ENCODE data around the gene RHBDD2.
A peak's percentile ranks its signal among the peaks of the same experiment; 100 is the strongest.
"Not testable (repeated sequence)": the region's sequence is repeated elsewhere in the genome, so short reads cannot be mapped to it uniquely, and the experiment has no call there.

Gene RHBDD2

DNA sequence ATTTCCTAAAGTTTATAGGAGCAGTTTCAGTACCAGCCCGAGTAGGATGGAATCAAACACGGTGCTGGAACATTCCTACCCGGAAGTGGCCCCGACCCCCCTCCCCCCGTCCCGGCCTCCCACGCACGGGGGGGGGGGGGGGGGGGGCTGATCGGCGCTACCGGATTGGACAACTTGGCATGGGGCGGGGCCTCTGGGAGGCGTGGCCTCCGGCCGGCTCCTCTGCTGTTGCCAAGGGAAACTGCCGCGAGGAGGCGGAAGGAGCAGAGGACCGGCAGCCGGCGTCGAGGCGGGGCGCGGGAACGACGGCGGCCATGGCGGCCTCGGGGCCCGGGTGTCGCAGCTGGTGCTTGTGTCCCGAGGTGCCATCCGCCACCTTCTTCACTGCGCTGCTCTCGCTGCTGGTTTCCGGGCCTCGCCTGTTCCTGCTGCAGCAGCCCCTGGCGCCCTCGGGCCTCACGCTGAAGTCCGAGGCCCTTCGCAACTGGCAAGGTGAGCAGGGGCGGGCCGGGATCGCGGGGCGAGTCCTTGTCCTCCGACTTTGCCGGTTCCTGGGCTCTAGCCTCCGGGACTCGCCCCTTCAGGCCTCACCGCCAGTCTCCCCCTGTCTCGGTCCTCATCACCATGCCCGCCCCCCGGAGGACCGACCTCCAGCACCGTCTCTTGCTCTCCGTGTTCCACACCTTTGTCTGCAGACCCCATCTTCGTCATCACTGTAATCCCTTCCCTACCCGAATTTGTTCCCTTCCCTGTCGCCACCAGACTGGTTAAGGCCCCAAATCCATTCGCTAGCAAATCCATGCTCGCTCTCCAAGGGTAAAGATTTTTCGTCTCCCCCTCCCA is at the start of gene RHBDD2:
RHBDD2 (plus strand) TSS at position 266 of the 843 bp plus-strand sequence; CDS start at position 315, 49 bp downstream.
- DNase-seq: peak; percentile 69 to 98 (median 94)

DNA sequence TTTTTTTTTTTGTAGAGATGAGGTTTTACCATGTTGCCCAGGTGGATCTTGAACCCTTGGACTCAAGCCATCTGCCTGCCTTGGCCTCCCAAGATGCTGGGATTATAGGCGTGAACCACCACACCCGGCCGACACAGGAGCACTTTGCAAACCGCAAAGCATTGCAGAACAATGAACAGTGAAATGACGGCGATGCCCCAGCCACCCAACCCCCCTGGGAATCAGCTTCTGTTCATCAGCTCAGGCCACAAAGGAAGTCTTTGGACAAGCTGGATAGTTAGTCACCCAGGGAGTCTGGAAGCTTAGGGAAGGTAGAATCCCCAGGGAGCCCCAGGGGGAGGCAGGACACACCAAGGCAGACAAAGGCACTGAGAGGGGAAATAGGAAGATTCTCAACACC is 49.2 kb upstream of the RHBDD2 start:
- DNase-seq: peak in 3 of 56 donors; percentile 1 to 3 (median 2)

DNA sequence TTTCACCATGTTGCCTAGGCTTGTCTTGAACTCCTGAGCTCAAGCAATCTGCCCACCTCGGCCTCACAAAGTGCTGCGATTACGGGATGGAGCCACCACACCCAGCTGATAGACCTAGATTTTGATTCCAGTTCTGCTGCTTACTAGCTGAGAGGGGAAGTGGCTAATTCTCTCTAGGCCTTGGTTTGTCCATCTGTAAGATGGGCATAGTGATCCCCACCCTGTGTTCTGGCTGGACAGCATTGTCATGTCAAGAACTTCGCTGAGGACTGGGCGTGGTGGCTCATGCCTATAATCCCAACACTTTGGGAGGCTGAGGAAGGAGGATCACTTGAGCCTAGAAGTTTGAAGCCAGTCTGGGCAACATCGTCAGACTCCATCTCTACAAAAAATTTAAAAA is 47.9 kb upstream of the RHBDD2 start:
- DNase-seq: no peak

DNA sequence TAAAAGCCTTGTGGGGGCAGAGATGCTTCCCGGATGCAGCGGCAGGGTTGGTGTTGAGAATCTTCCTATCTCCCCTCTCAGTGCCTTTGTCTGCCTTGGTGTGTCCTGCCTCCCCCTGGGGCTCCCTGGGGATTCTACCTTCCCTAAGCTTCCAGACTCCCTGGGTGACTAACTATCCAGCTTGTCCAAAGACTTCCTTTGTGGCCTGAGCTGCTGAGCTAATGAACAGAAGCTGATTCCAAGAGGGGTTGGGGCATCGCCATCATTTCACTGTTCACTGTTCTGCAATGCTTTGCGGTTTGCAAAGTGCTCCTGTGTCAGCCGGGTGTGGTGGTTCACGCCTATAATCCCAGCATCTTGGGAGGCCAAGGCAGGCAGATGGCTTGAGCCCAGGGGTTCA is 45.2 kb upstream of the RHBDD2 start:
- DNase-seq: not testable (repeated sequence)

DNA sequence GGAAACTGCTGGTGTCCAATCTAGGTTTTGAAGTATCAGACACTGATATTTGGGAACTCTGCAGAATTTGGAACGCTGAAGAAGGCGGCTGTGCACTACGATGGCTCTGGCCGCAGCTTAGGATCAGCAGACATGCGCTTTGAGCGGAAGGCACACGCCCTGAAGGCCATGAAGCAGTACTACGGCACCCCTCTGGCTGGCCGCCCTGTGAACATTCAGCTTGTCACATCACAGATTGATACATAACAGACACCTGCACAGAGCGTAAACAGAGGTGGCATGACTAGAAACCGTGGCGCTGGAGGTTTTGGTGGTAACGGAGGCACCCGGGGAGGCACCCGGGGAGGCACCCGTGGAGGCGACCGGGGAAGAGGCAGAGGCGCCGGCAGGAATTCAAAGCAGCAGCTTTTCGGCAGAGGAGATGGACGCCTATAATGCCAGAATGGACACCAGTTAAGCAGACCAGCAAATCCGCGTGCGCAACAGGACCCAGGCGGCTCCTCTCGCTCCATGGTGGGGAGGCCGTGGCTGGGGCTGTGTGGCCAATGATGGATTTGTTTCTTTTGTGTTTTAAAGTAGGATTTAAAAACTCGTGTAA is 43.0 kb upstream of the RHBDD2 start:
- DNase-seq: no peak

DNA sequence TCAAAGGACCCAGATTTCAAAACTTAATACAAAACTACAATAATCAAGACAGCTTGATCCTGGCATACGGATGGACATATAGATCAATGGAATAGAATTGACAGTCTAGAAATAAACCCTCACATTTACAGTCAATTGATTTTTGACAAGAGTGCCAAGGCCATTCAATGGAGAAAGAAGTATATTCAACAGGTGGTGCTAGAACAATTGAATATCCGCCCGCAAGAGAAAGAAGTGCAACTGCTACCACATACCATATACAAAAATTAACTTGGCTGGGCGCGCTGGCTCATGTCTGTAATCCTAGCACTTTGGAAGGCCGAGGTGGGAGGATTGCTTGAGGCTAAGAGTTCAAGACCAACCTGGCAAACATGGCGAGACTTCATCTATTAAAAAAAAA is 42.0 kb upstream of the RHBDD2 start:
- no peak for DNase-seq

DNA sequence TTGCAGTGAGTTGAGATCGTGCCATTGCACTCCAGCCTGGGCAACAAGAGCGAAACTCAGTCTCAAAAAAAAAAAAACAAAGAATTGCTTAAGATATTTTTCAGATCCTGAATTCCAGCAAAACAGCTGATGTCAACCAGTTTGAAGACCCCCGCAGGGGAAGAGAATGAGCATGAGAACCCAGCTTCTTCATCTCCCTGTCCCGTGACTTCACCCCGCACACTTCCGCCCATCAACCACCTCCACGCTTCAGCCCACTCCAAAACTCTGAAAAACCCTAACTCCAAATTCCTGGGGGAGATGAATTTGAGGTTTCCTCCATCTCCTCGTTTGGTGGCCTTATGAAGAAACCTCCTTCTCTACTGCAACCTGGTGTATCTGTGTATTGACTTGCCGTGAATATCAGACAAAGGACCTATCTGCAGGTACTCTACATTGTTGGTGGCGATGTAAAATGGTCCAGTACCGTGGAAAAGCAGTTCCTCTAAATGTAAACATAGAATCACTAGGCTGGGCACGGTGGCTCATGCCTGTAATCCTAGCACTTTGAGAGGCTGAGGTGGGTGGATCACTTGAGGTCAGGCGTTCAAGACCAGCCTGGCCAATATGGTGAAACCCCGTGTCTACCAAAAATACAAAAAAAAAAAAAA is 40.4 kb upstream of the RHBDD2 start:
- not testable (repeated sequence) for DNase-seq

DNA sequence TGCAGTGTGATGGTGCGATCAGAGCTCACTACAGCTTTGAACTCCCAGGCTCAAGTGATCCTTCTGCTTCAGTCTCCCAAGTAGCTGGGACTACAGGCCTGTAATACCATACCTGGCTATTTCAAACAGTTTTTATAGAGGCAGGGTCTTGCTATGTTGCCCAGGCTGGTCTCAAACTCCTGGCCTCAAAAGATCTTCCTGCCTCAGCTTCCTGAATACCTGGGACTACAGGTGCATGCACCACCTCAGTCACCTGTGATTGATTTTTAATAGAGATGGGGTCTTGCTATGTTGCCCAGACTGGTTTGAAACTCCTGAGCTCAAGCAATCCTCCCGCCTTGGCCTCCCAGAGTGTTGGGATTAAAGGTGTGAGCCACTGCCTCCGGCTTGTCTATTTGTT is 38.8 kb upstream of the RHBDD2 start:
- no peak for DNase-seq

DNA sequence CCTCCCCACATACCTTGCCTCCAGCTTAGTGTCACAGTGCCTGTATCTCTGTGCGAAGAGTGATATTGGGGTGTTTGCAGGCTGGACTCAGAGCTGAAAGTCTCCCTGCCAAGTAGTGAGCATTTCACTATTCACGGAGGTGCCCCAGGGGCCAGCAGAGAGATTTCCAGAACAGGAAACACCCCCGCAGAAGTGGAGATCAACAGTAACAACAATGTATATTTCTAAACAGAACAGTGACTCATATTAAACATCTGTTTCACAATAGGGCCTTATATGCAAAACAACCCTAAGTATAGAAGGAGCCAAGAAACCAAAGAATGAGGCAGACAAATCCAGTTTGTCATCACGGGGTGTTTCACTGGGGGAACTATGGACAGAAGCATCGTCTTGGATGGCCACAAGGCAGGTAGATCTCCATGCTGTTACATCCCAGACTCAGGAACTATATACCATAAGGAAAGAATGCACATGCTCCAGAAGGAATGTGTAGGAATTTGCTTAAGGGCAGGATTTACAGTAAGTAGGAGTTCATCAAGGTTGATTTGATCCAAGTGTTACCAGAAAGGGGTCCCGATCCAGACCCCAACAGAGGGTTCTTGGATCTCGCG is 35.9 kb upstream of the RHBDD2 start:
- DNase-seq: peak in 1 of 56 donors; percentile 56

DNA sequence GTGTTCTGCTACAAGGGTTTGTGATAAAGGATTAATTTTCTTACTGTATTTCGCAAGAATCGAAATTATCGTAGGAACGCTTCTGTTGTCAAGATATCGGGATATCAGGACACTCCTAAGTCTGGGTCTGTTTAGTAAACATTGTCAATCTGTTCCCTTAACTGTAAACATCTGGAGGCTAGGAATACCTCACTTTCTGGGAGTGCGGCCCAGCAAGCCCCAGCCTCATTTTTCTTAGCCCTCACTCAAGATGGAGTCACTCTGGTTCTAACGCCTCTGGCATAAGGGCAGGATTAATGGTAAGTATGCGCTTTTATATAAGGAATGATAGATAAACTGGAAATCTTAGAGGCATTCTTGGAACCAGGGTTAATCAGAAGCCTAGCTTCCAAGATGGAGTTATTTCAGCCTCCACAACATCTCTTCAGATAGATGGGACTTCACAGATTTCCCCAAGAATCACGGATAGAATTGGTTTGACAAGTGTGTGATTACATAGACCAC is 35.2 kb upstream of the RHBDD2 start:
- DNase-seq: no peak

DNA sequence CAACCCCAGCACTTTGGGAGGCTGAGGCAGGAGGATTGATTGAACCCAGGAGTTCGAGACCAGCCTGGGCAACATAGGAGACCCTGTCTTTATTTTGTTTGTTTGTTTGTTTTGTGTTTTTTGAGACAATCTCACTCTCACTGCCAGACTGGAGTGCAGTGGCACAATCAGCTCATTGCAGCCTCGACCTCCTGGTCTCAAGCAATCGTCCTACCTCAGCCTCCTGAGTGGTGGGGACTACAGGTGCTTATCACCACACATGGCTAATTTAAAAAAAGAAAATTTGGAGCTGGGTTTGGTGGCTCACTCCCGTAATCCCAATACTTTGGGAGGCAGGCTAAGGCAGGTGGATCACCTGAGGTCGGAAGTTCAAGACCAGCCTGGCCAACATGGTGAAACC is 34.7 kb upstream of the RHBDD2 start:
- no peak for DNase-seq

DNA sequence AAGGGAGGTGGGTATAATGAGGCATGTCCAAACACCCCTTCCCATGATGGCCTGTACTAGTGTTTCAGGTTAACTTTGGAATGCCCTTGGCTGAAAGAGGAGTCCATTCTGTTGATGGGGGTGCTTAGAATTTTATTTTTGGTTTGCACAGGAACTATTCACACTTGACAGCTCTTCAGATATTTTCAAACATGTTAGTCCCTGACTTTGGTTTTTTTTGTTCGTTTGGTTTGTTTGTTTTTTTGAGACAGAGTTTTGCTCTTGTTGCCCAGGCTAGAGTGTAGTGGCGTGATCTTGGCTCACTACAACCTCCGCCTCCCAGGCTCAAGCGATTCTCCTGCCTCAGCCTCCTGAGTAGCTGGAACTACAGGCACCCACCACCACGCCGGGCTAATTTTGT is 33.7 kb upstream of the RHBDD2 start:
- not testable (repeated sequence) for DNase-seq

DNA sequence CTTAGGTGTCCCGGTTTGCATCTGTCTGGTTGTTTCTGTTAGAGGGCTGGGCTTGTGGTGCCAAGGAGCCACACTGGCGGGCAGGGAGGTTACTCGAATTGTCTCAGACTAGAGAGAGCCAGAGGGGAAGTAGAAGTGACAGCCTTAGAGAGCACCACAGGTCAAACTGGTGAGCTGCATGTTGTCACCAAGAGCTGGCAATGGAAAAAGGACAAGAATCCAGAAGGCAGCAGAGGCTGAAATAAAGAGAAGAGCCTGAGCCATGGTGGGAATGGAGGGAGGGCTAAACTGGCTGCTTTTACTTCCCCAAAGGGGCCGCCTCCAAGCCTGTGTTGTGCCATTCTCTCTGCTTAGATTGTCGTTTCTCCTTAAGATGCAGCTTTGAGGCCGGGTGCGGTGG is 31.1 kb upstream of the RHBDD2 start:
- DNase-seq: no peak

DNA sequence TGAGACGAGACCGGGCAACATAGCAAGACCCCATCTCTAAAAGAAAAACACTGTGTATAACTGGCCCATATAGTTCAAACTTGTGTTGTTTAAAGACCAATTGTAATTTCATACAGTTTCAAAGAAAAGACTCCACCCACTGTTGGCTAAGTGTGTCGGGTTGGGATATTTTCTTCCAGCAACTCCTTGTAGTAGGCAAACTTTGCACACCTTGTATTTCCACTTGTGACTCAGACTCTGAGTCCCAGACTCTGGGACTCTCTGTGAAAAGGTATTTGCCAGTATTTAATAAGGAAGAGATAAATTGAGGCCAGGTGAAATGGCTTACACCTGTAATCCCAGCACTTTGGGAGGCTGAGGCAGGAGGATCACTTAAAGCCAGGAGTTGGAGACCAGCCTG is 29.3 kb upstream of the RHBDD2 start:
- DNase-seq: no peak

DNA sequence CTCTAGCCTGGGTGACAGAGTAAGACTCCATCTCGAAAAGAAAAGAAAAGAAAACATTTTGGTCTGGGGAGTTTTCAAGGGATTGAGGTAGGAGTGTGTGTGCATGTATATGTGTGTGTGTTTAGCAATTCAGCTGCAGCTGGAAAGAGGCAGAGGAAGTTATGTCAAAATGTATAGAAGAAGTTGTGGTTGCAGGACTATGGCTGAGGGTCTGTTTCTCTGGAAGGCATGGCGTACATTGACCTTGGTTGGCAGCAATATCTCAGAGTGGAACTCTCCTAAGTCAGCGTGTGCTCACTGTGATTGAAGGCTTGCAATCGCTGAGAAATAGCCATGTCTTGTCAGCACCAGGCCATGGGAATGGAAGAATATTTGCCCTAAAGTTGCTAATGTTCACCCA is 28.6 kb upstream of the RHBDD2 start:
- no peak for DNase-seq

DNA sequence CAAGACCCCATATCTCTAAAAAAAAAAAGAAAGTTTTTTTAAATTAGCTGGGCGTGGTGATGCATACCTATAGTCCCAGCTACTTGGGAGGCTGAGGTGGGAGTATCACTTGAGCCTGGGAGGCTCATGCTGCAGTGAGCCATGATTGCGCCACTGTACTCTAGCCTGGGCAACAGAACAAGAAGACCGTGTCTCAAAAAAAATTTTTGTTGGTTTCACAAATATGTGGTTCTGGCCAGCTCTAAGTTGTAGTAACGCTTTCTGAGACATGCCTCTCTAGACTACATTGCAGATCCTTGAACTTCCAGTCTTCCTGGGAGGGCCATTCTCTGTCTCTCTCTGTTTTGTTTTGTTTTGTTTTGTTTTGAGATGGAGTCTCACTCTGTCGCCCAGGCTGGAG is 24.6 kb upstream of the RHBDD2 start:
- DNase-seq: no peak

DNA sequence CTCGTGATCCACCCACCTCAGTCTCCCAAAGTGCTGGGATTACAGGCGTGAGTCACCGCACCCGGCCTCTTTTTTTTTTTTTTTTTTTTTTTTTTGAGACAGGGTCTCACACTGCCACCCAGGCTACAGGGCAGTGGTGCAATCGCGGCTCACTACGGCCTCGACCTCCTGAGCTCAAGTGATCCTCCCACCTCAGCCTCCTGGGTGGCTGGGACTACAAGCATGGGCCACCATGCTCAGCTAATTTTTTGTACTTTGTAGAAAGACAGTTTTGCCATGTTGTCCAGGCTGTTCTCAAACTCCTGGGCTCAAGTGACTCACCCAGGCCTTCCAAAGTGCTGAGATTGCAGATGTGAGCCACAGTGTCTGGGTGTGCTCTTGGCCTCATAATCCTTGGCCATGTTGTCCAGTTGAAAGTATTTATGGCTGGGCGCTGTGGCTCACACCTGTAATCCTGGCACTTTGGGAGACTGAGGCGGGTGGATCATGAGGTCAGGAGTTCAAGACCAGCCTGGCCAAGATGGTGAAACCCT is 24.0 kb upstream of the RHBDD2 start:
- DNase-seq: not testable (repeated sequence)

DNA sequence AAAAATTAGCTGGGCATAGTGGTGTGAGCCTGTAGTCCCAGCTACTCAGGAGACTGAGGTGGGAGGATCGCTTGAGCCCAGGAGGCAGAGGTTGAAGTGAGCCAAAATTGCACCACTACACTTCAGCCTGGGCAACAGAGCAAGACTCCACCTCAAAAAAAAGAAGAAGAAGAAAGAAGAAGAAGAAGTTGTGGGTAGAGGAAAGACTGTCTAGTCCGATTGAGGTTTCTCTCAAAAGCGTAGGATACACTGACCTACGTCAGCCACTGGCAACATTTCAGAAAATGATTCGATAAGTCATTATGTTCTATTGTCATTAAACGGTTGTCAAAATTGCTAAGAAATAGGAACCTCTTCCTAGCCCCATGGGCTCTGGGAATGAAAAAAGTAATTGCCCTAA is 22.3 kb upstream of the RHBDD2 start:
- no peak for DNase-seq

DNA sequence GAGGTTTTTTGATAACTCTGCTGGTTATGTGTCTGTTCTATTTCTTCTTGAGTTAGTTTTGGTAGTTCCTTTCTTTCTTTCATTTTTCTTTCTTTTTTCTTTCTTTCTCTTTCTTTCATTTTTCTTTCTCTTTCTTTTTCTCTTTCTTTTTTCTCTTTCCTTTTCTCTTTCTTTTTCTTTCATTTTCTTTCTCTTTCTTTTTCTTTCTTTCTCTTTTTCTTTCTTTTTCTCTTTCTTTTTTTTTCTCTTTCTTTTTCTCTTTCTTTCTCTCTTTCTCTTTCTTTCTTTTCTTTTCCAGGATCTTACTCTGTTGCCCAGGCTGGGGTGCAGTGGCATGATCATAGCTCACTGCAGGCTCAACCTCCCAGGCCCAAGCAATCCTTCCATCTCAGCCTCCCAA is 20.4 kb upstream of the RHBDD2 start:
- no peak for DNase-seq

DNA sequence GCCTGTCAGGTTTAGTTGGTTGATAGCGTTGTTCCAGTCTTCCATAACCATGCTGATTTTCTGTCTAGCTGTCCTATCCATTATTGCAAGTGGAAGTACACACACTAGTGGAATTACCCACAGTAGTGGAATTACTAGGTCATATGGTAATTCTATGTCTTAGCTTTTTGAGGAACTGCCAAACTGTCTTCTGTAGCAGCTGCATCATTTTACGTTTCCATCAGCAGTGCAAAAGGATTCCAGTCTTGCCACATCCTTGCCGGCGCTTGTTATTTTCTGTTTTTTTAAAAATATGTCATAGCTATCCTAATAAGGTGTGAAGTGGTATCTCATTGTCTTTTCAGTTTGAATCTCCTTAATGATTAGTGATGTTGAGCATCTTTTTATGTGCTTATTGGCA is 17.2 kb upstream of the RHBDD2 start:
- no peak for DNase-seq

DNA sequence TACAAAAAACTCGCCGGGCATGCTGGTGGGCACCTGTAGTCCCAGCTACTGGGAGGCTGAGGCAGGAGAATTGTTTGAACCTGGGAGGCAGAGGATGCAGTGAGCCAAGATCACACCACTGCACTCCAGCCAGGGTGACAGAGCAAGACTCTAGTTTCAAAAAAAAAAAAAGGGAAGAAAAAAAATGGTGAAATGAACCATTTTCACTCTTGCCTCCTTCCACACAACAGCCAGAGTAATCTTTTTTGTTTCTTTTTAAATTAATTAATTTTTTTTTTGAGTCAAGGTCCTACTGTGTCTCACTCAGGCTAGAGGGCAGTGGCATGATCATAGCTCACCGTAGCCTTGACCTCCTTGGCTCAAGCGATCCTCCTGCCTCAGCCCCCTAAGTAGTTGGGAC is 14.6 kb upstream of the RHBDD2 start:
- not testable (repeated sequence) for DNase-seq

DNA sequence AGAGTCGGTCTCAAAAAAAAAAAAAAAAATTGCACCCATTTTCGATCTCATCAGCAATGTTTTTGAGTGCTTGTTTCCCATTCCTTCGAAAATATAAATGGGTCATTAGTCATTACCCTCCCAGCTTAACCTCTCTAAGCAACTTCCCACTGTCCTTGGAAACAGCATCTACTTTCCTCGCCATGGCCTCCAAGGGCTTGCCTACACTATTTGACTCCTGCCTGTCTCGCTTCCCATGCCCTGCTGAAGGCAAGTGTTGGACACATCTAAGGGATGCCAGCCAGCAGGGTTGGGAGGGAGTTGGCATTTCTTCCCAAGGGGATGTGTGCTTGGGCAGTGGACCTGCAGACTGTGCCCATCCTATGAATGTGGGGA is 12.7 kb upstream of the RHBDD2 start:
- peak in 3 of 56 donors; percentile 33 to 52 (median 47) for DNase-seq
